ENCODE data around the gene ASTN2.
"Not testable (repeated sequence)": the region's sequence is repeated elsewhere in the genome, so short reads cannot be mapped to it uniquely, and the experiment has no call there.

Gene ASTN2

GRCh38 chr9:116843863-116844620 is 570.8 kb downstream of the ASTN2 start:
- Histone ChIP-seq H3K9ac (ENCODE audit: low read depth, low read length) (no peak overlapping the region), H3K9me3 (ENCODE audit: insufficient read depth, low read length, severe bottlenecking) (no peaks in the 10 kb centered on the region), H4K20me1 (ENCODE audit: insufficient read depth, low read length) (no peaks in the 10 kb centered on the region), H3K4me2 (ENCODE audit: insufficient read depth, low read length) (no peak overlapping the region), H3K36me3 (ENCODE audit: insufficient read depth, low read length) (no peaks in the 10 kb centered on the region), H3K27me3 (ENCODE audit: insufficient read depth, low read length, poor library complexity) (no peaks in the 10 kb centered on the region), H3K4me3 (ENCODE audit: low read depth in 1 of 2, low read length in 2 of 2) (no peak overlapping the region), H3K4me1 (ENCODE audit: insufficient read depth, low read length) (no peaks in the 10 kb centered on the region), H3K79me2 (ENCODE audit: insufficient read depth, low read length) (no peaks in the 10 kb centered on the region), H3K27ac (ENCODE audit: low read length) (no peak overlapping the region), H2AFZ (ENCODE audit: low read depth, low read length) (no peak overlapping the region)
- ATAC-seq (ENCODE audit: insufficient read depth, low read depth) (no peak), DNase-seq (no peak)
- TF ChIP-seq EZH2 (IDR thresholded peaks at IDR 0.05; ENCODE audit: borderline replicate concordance, low read depth, low read length, severe bottlenecking) (no peak), CTCF (IDR thresholded peaks at IDR 0.05; ENCODE audit: borderline replicate concordance, extremely low read depth, low read length, poor library complexity, severe bottlenecking) (no peak)

GRCh38 chr9:116842658-116843057 is 572.2 kb downstream of the ASTN2 start:
- ATAC-seq (ENCODE audit: insufficient read depth, low read depth), result no peak

GRCh38 chr9:116838468-116838867 is 576.4 kb downstream of the ASTN2 start:
- not testable (repeated sequence) for H3K4me1 ChIP-seq (ENCODE audit: insufficient read depth, low read length); H3K4me2 ChIP-seq (ENCODE audit: insufficient read depth, low read length); DNase-seq; H3K9me3 ChIP-seq (ENCODE audit: insufficient read depth, low read length, severe bottlenecking); H3K27ac ChIP-seq (ENCODE audit: low read length); H3K36me3 ChIP-seq (ENCODE audit: insufficient read depth, low read length); H4K20me1 ChIP-seq (ENCODE audit: insufficient read depth, low read length); H3K27me3 ChIP-seq (ENCODE audit: insufficient read depth, low read length, poor library complexity); ATAC-seq (ENCODE audit: insufficient read depth, low read depth); H3K79me2 ChIP-seq (ENCODE audit: insufficient read depth, low read length); H3K9ac ChIP-seq (ENCODE audit: low read depth, low read length); H2AFZ ChIP-seq (ENCODE audit: low read depth, low read length); H3K4me3 ChIP-seq (ENCODE audit: low read depth in 1 of 2, low read length in 2 of 2)

More at GRCh38 chr9:116842658-116843057, 572.2 kb downstream of the ASTN2 start:
- TF ChIP-seq EZH2 (IDR thresholded peaks at IDR 0.05; ENCODE audit: borderline replicate concordance, low read depth, low read length, severe bottlenecking), result no peak
- TF ChIP-seq CTCF (IDR thresholded peaks at IDR 0.05; ENCODE audit: borderline replicate concordance, extremely low read depth, low read length, poor library complexity, severe bottlenecking), result no peak
- Histone ChIP-seq H3K27ac (ENCODE audit: low read length) (no peak overlapping the region), H3K4me1 (ENCODE audit: insufficient read depth, low read length) (no peaks in the 10 kb centered on the region), H3K79me2 (ENCODE audit: insufficient read depth, low read length) (no peaks in the 10 kb centered on the region), H4K20me1 (ENCODE audit: insufficient read depth, low read length) (no peaks in the 10 kb centered on the region), H3K36me3 (ENCODE audit: insufficient read depth, low read length) (no peaks in the 10 kb centered on the region), H3K4me3 (ENCODE audit: low read depth in 1 of 2, low read length in 2 of 2) (no peak overlapping the region), H3K9me3 (ENCODE audit: insufficient read depth, low read length, severe bottlenecking) (no peaks in the 10 kb centered on the region), H3K9ac (ENCODE audit: low read depth, low read length) (no peak overlapping the region), H3K4me2 (ENCODE audit: insufficient read depth, low read length) (no peak overlapping the region), H3K27me3 (ENCODE audit: insufficient read depth, low read length, poor library complexity) (no peaks in the 10 kb centered on the region), H2AFZ (ENCODE audit: low read depth, low read length) (no peak overlapping the region)
- DNase-seq, result no peak

- TF ChIP-seq CTCF (IDR thresholded peaks at IDR 0.05; ENCODE audit: borderline replicate concordance, extremely low read depth, low read length, poor library complexity, severe bottlenecking), result no peak
- TF ChIP-seq EZH2 (IDR thresholded peaks at IDR 0.05; ENCODE audit: borderline replicate concordance, low read depth, low read length, severe bottlenecking), result no peak
- H3K4me1 ChIP-seq (ENCODE audit: insufficient read depth, low read length), result no peaks in the 10 kb centered on the region
- no peaks in the 10 kb centered on the region for H3K27me3 ChIP-seq (ENCODE audit: insufficient read depth, low read length, poor library complexity)
- no peak overlapping the region for H3K27ac ChIP-seq (ENCODE audit: low read length)
- no peaks in the 10 kb centered on the region for H3K79me2 ChIP-seq (ENCODE audit: insufficient read depth, low read length)
- no peaks in the 10 kb centered on the region for H4K20me1 ChIP-seq (ENCODE audit: insufficient read depth, low read length)
- no peak overlapping the region for H3K9ac ChIP-seq (ENCODE audit: low read depth, low read length)
- H3K4me2 ChIP-seq (ENCODE audit: insufficient read depth, low read length), result no peak overlapping the region
- H3K9me3 ChIP-seq (ENCODE audit: insufficient read depth, low read length, severe bottlenecking), result no peaks in the 10 kb centered on the region
- ATAC-seq (ENCODE audit: insufficient read depth, low read depth), result no peak
- no peak overlapping the region for H2AFZ ChIP-seq (ENCODE audit: low read depth, low read length)
- DNase-seq, result no peak
- no peak overlapping the region for H3K4me3 ChIP-seq (ENCODE audit: low read depth in 1 of 2, low read length in 2 of 2)
- H3K36me3 ChIP-seq (ENCODE audit: insufficient read depth, low read length), result no peaks in the 10 kb centered on the region
These were observed 577.6 kb downstream of the ASTN2 start for GRCh38 chr9:116837018-116837989.

- not testable (repeated sequence) for H3K9ac ChIP-seq (ENCODE audit: low read depth, low read length); H3K9me3 ChIP-seq (ENCODE audit: insufficient read depth, low read length, severe bottlenecking); H3K4me2 ChIP-seq (ENCODE audit: insufficient read depth, low read length); H2AFZ ChIP-seq (ENCODE audit: low read depth, low read length); ATAC-seq (ENCODE audit: insufficient read depth, low read depth); H3K79me2 ChIP-seq (ENCODE audit: insufficient read depth, low read length); DNase-seq; H3K36me3 ChIP-seq (ENCODE audit: insufficient read depth, low read length); H3K4me1 ChIP-seq (ENCODE audit: insufficient read depth, low read length); H3K27me3 ChIP-seq (ENCODE audit: insufficient read depth, low read length, poor library complexity); H4K20me1 ChIP-seq (ENCODE audit: insufficient read depth, low read length); H3K27ac ChIP-seq (ENCODE audit: low read length); H3K4me3 ChIP-seq (ENCODE audit: low read depth in 1 of 2, low read length in 2 of 2)
These were observed 584.5 kb downstream of the ASTN2 start for GRCh38 chr9:116830321-116830720.

Measured in DND-41 (cell line).